Left renal cortex interstitium (tissue), 4 donors: ENCODE data around the gene PAK1IP1. TPM values are rescaled to one million over a fixed set of nuclear protein-coding genes. Genes with fewer than 3 reads are reported as not detected.
"Not testable (repeated sequence)": the region's sequence is repeated elsewhere in the genome, so short reads cannot be mapped to it uniquely, and the experiment has no call there.

ENCODE experiments used
- DNase-seq, 4 donors: peaks; one replicate each; pipeline ENCODE4 v3.0.0-alpha.2; 2013; ENCODE audit warnings: low read depth in 4 of 4, low spot score in 2 of 4, missing footprints in 1 of 4
- polyA plus RNA-seq, 4 donors: library from polyadenylated mRNA; unstranded; fragments of 120-200 nt; gene quantifications; one replicate each; pipeline ENCODE4 v1.2.1, GENCODE V29; 2013; ENCODE audit not compliant: insufficient read length in 4 of 4

The PAK1IP1 gene
- polyA plus RNA-seq, 4 donors = 20.0 to 23.6 (median 20.1) TPM

GRCh38 chr6:10740061-10740460 lies 45.3 kb downstream of the PAK1IP1 start:
- no peak for DNase-seq

- not testable (repeated sequence) for DNase-seq
Observed at GRCh38 chr6:10741643-10742042, 46.9 kb downstream of the PAK1IP1 start.

GRCh38 chr6:10742251-10742650 lies 47.5 kb downstream of the PAK1IP1 start:
- no peak for DNase-seq

- DNase-seq = no peak
Observed at GRCh38 chr6:10743515-10743914, 48.7 kb downstream of the PAK1IP1 start.

- no peak for DNase-seq
Observed at GRCh38 chr6:10745116-10745515, 50.3 kb downstream of the PAK1IP1 start.

- DNase-seq = no peak
Observed at GRCh38 chr6:10746915-10747250, 52.1 kb downstream of the PAK1IP1 start.

- DNase-seq = peak; percentile 83 to 96 (median 95)
Observed at GRCh38 chr6:10747251-10747972, 52.6 kb downstream of the PAK1IP1 start, which contains the start of gene TMEM14B. TMEM14B (plus strand) TSS chr6:10747805; CDS start chr6:10749246, 1,441 bp downstream.

GRCh38 chr6:10749734-10750133 lies 55.0 kb downstream of the PAK1IP1 start:
- DNase-seq = no peak

GRCh38 chr6:10750568-10750967 lies 55.8 kb downstream of the PAK1IP1 start:
- DNase-seq = not testable (repeated sequence)

GRCh38 chr6:10751757-10752156 lies 57.0 kb downstream of the PAK1IP1 start:
- not testable (repeated sequence) for DNase-seq

- DNase-seq = no peak
Observed at GRCh38 chr6:10756085-10756484, 61.3 kb downstream of the PAK1IP1 start.

Other genes with a start within 250 kb of the PAK1IP1 start
- gene GCNT2, start 173.6 kb upstream of the PAK1IP1 start, polyA plus RNA-seq = 10 to 100 TPM; 13.9 to 18.5 (median 16.5) TPM
- gene C6orf52, start 356 bp upstream of the PAK1IP1 start, polyA plus RNA-seq = 1 to 10 TPM; 2.6 to 5.4 (median 4.7) TPM
- gene TMEM14C, start 28.1 kb downstream of the PAK1IP1 start, polyA plus RNA-seq = 100 to 1,000 TPM; 140 to 184 (median 161) TPM
- gene TMEM14B, start 52.8 kb downstream of the PAK1IP1 start, polyA plus RNA-seq = 100 to 1,000 TPM in 2 of 4 donors, 10 to 100 TPM in 2; 90.6 to 107 (median 99.5) TPM
- gene MAK, start 143.6 kb downstream of the PAK1IP1 start, polyA plus RNA-seq = 1 to 10 TPM in 3 of 4 donors, under 1 TPM in 1; 0.99 to 3.0 (median 2.0) TPM
- under 1 TPM in 2 of 4 donors, not detected in 2; 0.07 to 0.14 TPM for gene GCM2, start 187.1 kb downstream of the PAK1IP1 start, polyA plus RNA-seq
- gene SYCP2L, start 192.1 kb downstream of the PAK1IP1 start, polyA plus RNA-seq = 1 to 10 TPM; 2.2 to 9.0 (median 5.0) TPM